Fibroblast of mammary gland (primary cell): Measurements from ENCODE around the gene HECTD2.
"Not testable (repeated sequence)": the region's sequence is repeated elsewhere in the genome, so short reads cannot be mapped to it uniquely, and the experiment has no call there.

Experiments used
- DNase-seq: peaks from one replicate; pipeline ENCODE4 v3.0.0-alpha.2; 2010; ENCODE audit warnings: low read depth
- H3K4me3 ChIP-seq: 2 replicates; pipeline ENCODE4 v1.5.1; 2011; ENCODE audit warnings: low read depth, mild to moderate bottlenecking, low read length, moderate library complexity; ENCODE audit not compliant: control insufficient read depth
- TF ChIP-seq, protein P1 (sequence below): conservative IDR thresholded peaks from 2 replicates; pipeline ENCODE4 v1.5.1; 2011; ENCODE audit warnings: low read depth, low read length, inconsistent platforms; ENCODE audit not compliant: control insufficient read depth, insufficient read depth

The HECTD2 gene

DNA sequence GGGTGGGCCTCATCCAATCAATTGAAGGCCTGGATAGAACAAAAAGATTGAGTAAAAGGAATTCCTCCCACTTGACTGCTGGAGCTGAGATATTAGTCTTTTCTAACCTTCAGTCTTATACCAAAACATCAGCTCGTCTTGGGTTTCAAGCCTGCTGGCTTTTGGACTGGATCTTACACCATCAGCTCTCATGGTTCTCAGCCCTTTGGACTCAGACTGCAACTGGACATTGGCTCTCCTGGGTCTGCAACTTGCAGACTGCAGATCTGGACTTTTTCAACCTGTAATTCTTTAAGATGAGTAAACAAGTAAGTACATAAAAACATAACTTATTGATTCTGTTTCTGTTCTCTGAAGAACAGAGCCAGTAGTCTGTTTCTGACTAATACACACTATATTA lies 149.0 kb downstream of the HECTD2 start:
- TF ChIP-seq, protein P1, sequence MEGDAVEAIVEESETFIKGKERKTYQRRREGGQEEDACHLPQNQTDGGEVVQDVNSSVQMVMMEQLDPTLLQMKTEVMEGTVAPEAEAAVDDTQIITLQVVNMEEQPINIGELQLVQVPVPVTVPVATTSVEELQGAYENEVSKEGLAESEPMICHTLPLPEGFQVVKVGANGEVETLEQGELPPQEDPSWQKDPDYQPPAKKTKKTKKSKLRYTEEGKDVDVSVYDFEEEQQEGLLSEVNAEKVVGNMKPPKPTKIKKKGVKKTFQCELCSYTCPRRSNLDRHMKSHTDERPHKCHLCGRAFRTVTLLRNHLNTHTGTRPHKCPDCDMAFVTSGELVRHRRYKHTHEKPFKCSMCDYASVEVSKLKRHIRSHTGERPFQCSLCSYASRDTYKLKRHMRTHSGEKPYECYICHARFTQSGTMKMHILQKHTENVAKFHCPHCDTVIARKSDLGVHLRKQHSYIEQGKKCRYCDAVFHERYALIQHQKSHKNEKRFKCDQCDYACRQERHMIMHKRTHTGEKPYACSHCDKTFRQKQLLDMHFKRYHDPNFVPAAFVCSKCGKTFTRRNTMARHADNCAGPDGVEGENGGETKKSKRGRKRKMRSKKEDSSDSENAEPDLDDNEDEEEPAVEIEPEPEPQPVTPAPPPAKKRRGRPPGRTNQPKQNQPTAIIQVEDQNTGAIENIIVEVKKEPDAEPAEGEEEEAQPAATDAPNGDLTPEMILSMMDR, result no peak
- H3K4me3 ChIP-seq, result no peak overlapping the region
- DNase-seq, result no peak

DNA sequence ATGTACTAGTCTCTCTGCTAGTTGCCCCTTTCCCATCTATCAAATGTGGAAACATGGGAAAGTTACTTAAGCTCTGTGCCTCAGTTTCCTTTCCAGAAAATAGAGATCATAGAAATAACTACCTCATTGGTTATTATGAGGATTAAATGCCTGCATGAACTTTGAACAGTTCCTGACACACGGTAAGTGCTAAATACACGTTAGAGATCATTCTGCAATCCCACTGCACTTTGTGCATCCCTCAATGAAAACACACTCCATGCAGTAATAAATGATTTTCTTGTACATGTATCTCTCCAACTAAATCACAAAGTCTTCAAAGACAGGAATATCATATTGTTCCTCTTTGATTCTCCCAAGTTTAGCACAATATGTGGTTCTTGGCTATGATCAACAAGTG lies 149.6 kb downstream of the HECTD2 start:
- TF ChIP-seq, protein P1, result no peak

DNA sequence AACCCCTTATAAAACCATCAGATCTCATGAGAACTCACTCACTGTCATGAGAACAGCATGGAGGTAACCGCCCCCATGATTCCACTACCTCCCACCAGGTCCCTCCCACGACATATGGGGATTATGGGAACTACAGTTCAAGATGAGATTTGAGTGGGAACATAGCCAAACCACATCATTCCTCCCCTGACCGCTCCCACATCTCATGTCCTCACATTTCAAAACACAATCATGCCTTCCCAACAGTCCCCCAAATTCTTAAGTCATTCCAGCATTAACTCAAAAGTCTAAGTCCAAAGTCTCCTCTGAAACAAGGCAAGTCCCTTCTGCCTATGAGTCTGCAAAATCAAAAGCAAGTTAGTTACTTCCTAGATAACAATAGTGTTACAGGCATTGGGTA lies 150.7 kb downstream of the HECTD2 start:
- H3K4me3 ChIP-seq, result not testable (repeated sequence)
- peak; percentile 86 for DNase-seq

More for the DNA sequence above, 149.6 kb downstream of the HECTD2 start:
- no peak for DNase-seq
- H3K4me3 ChIP-seq, result no peak overlapping the region

DNA sequence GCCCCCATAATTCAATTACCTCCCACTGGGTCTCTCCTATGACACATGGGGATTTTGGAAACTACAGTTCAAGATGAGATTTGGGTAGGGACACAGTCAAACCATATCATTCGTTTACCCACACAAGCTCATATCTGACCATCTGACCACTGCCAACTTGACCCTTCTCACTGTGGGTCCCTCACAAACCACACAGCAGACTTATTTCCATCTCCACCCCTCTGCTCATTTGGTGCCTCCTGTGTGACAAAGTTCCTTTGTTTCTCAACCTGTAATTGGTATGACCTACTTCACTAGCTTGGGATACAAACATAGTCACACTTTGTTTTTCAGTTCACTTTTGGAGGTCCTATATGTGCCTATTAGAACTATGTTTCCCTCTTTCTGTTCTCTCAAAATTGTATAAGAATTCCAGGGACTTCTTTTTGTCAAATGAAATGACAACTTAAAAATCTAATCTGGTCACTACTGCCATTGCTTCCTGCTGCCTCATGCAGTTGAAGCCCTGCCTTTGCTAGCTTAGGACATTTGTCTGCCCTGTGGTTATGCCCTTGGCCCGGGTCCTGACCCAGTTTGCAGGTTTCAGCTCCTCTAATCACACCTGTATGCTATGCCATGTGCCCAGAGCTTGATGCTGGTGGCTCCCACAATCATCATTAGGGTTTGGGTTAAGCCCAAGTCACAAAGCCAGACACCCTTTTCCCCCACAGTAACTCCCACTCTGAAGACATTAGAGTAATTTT lies 152.9 kb downstream of the HECTD2 start:
- TF ChIP-seq, protein P1, result no peak
- DNase-seq, result no peak
- no peak overlapping the region for H3K4me3 ChIP-seq

DNA sequence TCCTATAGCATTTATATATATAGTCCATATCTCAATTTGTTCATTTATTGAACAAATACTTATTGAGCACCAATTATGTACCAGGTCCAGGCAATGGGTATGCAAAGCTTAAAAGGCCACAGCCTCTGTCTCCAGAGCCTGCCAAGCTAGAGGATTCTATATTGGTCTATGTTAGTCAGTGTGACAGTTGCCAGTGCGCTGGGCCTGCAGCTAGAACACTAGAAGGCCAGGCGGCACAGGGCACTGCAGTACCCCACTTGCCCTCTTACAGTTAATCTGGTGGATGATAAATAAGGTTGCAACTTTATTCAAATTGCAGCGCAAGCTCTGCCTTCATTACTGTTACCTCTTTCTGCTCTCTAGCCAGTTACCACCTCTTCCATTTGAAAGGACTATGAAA lies 153.9 kb downstream of the HECTD2 start:
- no peak overlapping the region for H3K4me3 ChIP-seq
- TF ChIP-seq, protein P1, result no peak
- no peak for DNase-seq
